Measurements from ENCODE around the gene POU2F3. TPM values are rescaled to one million over a fixed set of nuclear protein-coding genes. Genes with fewer than 3 reads are reported as not detected.

Gene POU2F3
- total and polyA plus RNA-seq, 8 donors = 0.12 to 2.6 (median 0.25) TPM

- intact Hi-C loops (cut with DNase I) = no loop called here
- H3K9me3 ChIP-seq = no peaks in the 10 kb centered on the region
- H3K27ac ChIP-seq = peak overlapping the region; percentile 67 to 89 (median 80)
- peak overlapping the region; percentile 48 to 76 (median 63) for H3K4me3 ChIP-seq
- H3K36me3 ChIP-seq = no peaks in the 10 kb centered on the region
- FAIRE-seq (no peak), ATAC-seq (peak in 3 of 4 donors; percentile 1 to 7 (median 2)), DNase-seq (no peak)
- H3K4me1 ChIP-seq = peaks cover 17 to 49% (median 25%) of the 10 kb centered on the region in 3 donors
- WGBS, 2 donors = 11 to 14% methylated on average over 26 of the region's 26 CpGs
- TF ChIP-seq CTCF (IDR thresholded peaks at IDR 0.05) = no peak
- H3K27me3 ChIP-seq = no peaks in the 10 kb centered on the region
Measured at GRCh38 chr11:120209746-120210625, 30.0 kb upstream of the POU2F3 start.

GRCh38 chr11:120210626-120211521 lies 29.1 kb upstream of the POU2F3 start, which contains the start of gene OAF:
OAF (plus strand) TSS chr11:120211032; CDS start chr11:120211280, 248 bp downstream.
- WGBS, 2 donors = 0 to 1% methylated on average over 82 to 107 of the region's 108 CpGs
- intact Hi-C loops (cut with DNase I) = no loop called here
- no peaks in the 10 kb centered on the region for H3K9me3 ChIP-seq
- peaks cover 13 to 57% (median 25%) of the 10 kb centered on the region in 3 donors for H3K4me1 ChIP-seq
- TF ChIP-seq CTCF (IDR thresholded peaks at IDR 0.05) = no peak
- peak; percentile 73 to 86 (median 78) for DNase-seq
- H3K27ac ChIP-seq = peak within 1 kb of the TSS; percentile 67 to 89 (median 80)
- no peak for FAIRE-seq
- H3K36me3 ChIP-seq = no peaks in the 10 kb centered on the region
- ATAC-seq = peak; percentile 75 to 83 (median 78)
- H3K27me3 ChIP-seq = no peaks in the 10 kb centered on the region
- H3K4me3 ChIP-seq = peak within 1 kb of the TSS; percentile 48 to 76 (median 63)

DNA sequence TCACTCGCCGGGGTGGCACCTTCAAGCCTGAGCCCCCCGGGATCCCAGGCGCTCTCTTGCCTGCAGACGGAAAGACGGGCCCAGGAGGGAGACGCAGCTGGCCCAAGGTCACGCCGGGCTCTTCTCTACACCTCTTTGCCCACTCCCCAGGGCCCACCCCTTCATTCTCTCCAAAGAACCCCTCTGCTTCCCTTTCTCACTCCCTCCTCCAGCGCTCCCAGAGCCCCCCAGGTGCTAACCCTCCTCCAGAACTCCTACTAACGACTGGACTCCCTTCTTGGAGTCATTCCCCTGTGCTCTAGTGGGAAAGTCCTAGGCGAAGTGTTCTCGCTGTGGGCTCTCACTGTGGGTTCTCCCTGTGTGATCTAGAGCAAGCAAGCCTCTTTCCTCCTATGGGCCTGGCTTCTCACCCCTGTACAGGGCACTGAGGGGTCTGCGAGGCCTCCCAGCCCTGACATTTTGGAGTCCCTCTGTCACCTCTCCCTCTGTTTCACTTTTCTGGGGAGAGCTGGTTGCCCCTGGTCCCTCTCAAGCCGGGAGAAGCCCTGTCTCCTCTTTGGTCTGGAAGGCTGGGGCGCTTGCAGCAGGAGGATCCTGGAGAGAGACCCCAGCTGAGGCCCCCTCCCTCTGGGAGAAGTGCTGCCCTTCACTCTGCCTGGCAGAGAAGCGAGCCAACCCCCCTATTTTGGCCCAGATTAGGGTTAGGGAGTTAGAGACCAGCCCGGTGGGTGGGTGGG lies 28.2 kb upstream of the POU2F3 start:
- 8 to 10% methylated on average over 16 to 18 of the region's 18 CpGs for WGBS, 2 donors
- FAIRE-seq (no peak), ATAC-seq (peak in 1 of 4 donors; percentile 3), DNase-seq (no peak)
- intact Hi-C loops (cut with DNase I) = no loop called here
- Histone ChIP-seq H3K27ac (peak overlapping the region; percentile 42 to 89 (median 74)), H3K4me3 (peak overlapping the region; percentile 48 to 76 (median 63)), H3K9me3 (no peaks in the 10 kb centered on the region), H3K36me3 (no peaks in the 10 kb centered on the region), H3K27me3 (no peaks in the 10 kb centered on the region), H3K4me1 (peaks cover 13 to 59% (median 25%) of the 10 kb centered on the region in 3 donors)
- TF ChIP-seq CTCF (IDR thresholded peaks at IDR 0.05) = no peak

- Histone ChIP-seq H3K4me3 (peak overlapping the region; percentile 48 to 76 (median 63)), H3K4me1 (peaks cover 13 to 53% (median 24%) of the 10 kb centered on the region in 3 donors), H3K27ac (peak overlapping the region in 2 of 4 donors; percentile 37 to 89), H3K27me3 (no peaks in the 10 kb centered on the region), H3K36me3 (no peaks in the 10 kb centered on the region), H3K9me3 (no peaks in the 10 kb centered on the region)
- FAIRE-seq = no peak
- intact Hi-C loops (cut with DNase I) = no loop called here
- no peak for DNase-seq
- 23 to 29% methylated on average over 13 of the region's 13 CpGs for WGBS, 2 donors
- ATAC-seq = peak in 1 of 4 donors; percentile 1
- TF ChIP-seq CTCF (IDR thresholded peaks at IDR 0.05) = no peak
Measured at GRCh38 chr11:120212259-120212878, 27.6 kb upstream of the POU2F3 start.

Data from pancreas (tissue), 10 donors.